HCT116 (cell line): Measurements from ENCODE around the gene HMGB3.
A peak's percentile ranks its signal among the peaks of the same experiment; 100 is the strongest.

Experiments
- CTCF ChIP-seq, 3 experiments: fragments of 200-600 bp in 1 of 3; sonication (generic) in 1 of 3; IDR thresholded peaks in 2 of 3; conservative IDR thresholded peaks in 1 of 3; 2 replicates each; pipeline ENCODE4 v1.5.1; 2012 to 2017; ENCODE audit warnings: low read depth in 2 of 3, low read length in 2 of 3, antibody characterized with exemption in 1 of 3, borderline replicate concordance in 1 of 3, control low read depth in 1 of 3, mild to moderate bottlenecking in 1 of 3, mixed read lengths in 1 of 3, mixed run types in 1 of 3, moderate library complexity in 1 of 3; ENCODE audit not compliant: insufficient read depth in 1 of 3
- EZH2phosphoT487 ChIP-seq: fragments of 200-600 bp; IDR thresholded peaks from 2 replicates; pipeline ENCODE4 v1.6.1; 2018; ENCODE audit warnings: antibody characterized with exemption, borderline replicate concordance
- MAX ChIP-seq: IDR thresholded peaks from 2 replicates; pipeline ENCODE4 v1.6.1; 2012
- POLR2AphosphoS5 ChIP-seq: IDR thresholded peaks from 2 replicates; pipeline ENCODE4 v1.6.1; 2011; ENCODE audit warnings: mild to moderate bottlenecking, low read depth, low read length, moderate library complexity
- REST ChIP-seq: IDR thresholded peaks from 2 replicates; pipeline ENCODE4 v1.6.1; 2012; ENCODE audit warnings: low read depth
- SIN3A ChIP-seq: IDR thresholded peaks from 2 replicates; pipeline ENCODE4 v1.6.1; 2012; ENCODE audit warnings: low read depth
- YY1 ChIP-seq: IDR thresholded peaks from 2 replicates; pipeline ENCODE4 v1.6.1; 2011; ENCODE audit warnings: low read length, low read depth, moderate library complexity, mild to moderate bottlenecking; ENCODE audit not compliant: insufficient replicate concordance; ENCODE audit errors: extremely low read depth
- ZBTB33 ChIP-seq: IDR thresholded peaks from 2 replicates; pipeline ENCODE4 v1.6.1; 2011; ENCODE audit warnings: mild to moderate bottlenecking, low read length, moderate library complexity; ENCODE audit not compliant: insufficient replicate concordance; ENCODE audit errors: extremely low read depth
- ZNF274 ChIP-seq: fragments of 200-500 bp; sonication (Bioruptor generic); IDR thresholded peaks from 2 replicates; pipeline ENCODE4 v1.6.1; 2014; ENCODE audit warnings: mild to moderate bottlenecking, low read depth, low read length, inconsistent platforms

GRCh38 chrX:151004085-151004484 is 20.9 kb downstream of the HMGB3 start:
- TF ChIP-seq REST (no peak), SIN3A (no peak), CTCF (IDR thresholded peaks at IDR 0.05 in 2 of 3, conservative IDR thresholded peaks at IDR 0.05 in 1 of 3; ENCODE audit: borderline replicate concordance in 1 of 3, insufficient read depth in 1 of 3, low read depth in 2 of 3, low read length in 2 of 3) (0 out of 6 replicates have a peak, but pooled peaks of 2 of the 3 experiments have one; percentile 9 to 12), ZBTB33 (no peak), MAX (no peak), ZNF274 (no peak), POLR2AphosphoS5 (no peak), YY1 (no peak), EZH2phosphoT487 (no peak)
